ENCODE data around the gene LDLRAD4.

DNA sequence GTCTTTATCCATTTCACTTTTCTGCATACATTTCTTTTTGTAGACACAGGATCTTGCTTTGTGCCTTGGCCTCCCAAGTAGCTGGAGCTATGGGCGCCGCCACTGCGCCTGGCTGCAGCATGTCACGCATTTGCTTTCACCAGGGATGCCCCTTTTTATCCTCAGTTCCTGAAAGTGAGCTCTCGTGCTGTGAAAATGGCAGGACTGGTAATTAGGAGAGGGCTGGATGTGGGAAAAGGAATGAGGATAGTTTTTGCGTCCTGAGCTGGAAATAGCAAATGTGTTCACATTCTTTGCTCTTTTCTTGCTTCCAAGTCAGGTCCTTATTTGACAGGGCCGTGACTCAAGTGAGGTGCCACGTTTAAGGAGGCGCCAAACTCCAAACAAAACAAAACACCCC lies 104.6 kb downstream of the LDLRAD4 start:
- TF ChIP-seq POLR2A (IDR thresholded peaks at IDR 0.05) (no peak), CTCF (IDR thresholded peaks at IDR 0.05) (no peak)
